SU-DHL-6 (cell line): ENCODE measurements around the gene PRDM12.
A peak's percentile ranks its signal among the peaks of the same experiment; 100 is the strongest.

Source experiments
- H2AFZ ChIP-seq: fragments of 200-600 bp; sonication (generic); 2 replicates; pipeline ENCODE4 v1.6.1; 2014; ENCODE audit warnings: low read depth, mild to moderate bottlenecking, moderate library complexity, mixed read lengths, antibody characterized with exemption, low read length; ENCODE audit not compliant: severe bottlenecking
- H3F3A ChIP-seq: fragments of 200-600 bp; shearing (Covaris generic); 2 replicates; pipeline ENCODE4 v1.6.0; 2016; ENCODE audit warnings: antibody characterized with exemption, mild to moderate bottlenecking; ENCODE audit not compliant: insufficient read depth
- H3K27ac ChIP-seq: fragments of 200-600 bp; sonication (generic); 2 replicates; pipeline ENCODE4 v1.5.1; 2016; ENCODE audit warnings: low read depth, mild to moderate bottlenecking, low read length, moderate library complexity, mixed read lengths
- H3K27me3 ChIP-seq: fragments of 200-600 bp; sonication (generic), shearing (Covaris generic); 2 replicates; pipeline ENCODE4 v1.6.0; 2014; ENCODE audit warnings: mild to moderate bottlenecking, low read length
- H3K36me3 ChIP-seq: fragments of 200-600 bp; sonication (generic); 2 replicates; pipeline ENCODE4 v1.6.1; 2014; ENCODE audit warnings: mild to moderate bottlenecking, low read length, mixed read lengths
- H3K4me2 ChIP-seq: fragments of 300-600, 200-600 bp; shearing (Covaris generic), sonication (generic); 2 replicates; pipeline ENCODE4 v1.6.0; 2014; ENCODE audit warnings: low read length, low read depth, mild to moderate bottlenecking; ENCODE audit not compliant: poor library complexity, severe bottlenecking
- H3K4me3 ChIP-seq: fragments of 200-600 bp; sonication (generic); 2 replicates; pipeline ENCODE4 v1.5.1; 2014; ENCODE audit warnings: antibody characterized with exemption, low read length, mild to moderate bottlenecking, mixed read lengths; ENCODE audit not compliant: insufficient read depth, poor library complexity, severe bottlenecking
- H3K79me2 ChIP-seq: fragments of 200-600 bp; sonication (generic); 2 replicates; pipeline ENCODE4 v1.6.1; 2014; ENCODE audit warnings: mild to moderate bottlenecking, low read length, moderate library complexity; ENCODE audit not compliant: insufficient read depth
- H3K9ac ChIP-seq: fragments of 200-600 bp; sonication (generic); 2 replicates; pipeline ENCODE4 v1.7.0; 2014; ENCODE audit warnings: mild to moderate bottlenecking, low read length
- H3K9me2 ChIP-seq: fragments of 200-600 bp; sonication (generic); replicated peaks from 2 replicates; pipeline ENCODE4 v1.6.1; 2014; ENCODE audit warnings: low read length; ENCODE audit not compliant: insufficient read depth
- H3K9me3 ChIP-seq: fragments of 200-600 bp; sonication (generic); 2 replicates; pipeline ENCODE4 v1.6.1; 2014; ENCODE audit warnings: low read length, mixed read lengths; ENCODE audit not compliant: insufficient read depth
- H4K20me1 ChIP-seq: fragments of 200-600 bp; sonication (generic); 2 replicates; pipeline ENCODE4 v1.6.1; 2014; ENCODE audit warnings: low read depth, mild to moderate bottlenecking, antibody characterized with exemption, low read length, moderate library complexity, mixed read lengths
- CTCF ChIP-seq: fragments of 200-600 bp; sonication (generic); IDR thresholded peaks from one replicate; pipeline ENCODE4 v1.5.1; 2017; ENCODE audit warnings: antibody characterized with exemption, mild to moderate bottlenecking, low read length, moderate library complexity; ENCODE audit not compliant: insufficient read depth, poor library complexity, severe bottlenecking
- EZH2phosphoT487 ChIP-seq: fragments of 200-600 bp; sonication (generic), shearing (Covaris generic); conservative IDR thresholded peaks from 2 replicates; pipeline ENCODE4 v1.6.1; 2018; ENCODE audit warnings: mild to moderate bottlenecking, antibody characterized with exemption, low read length, moderate library complexity, mixed read lengths

PRDM12 gene

GRCh38 chr9:130675396-130675795 is 11.0 kb downstream of the PRDM12 start:
- no peaks in the 10 kb centered on the region for H3K9me2 ChIP-seq
- no peaks in the 10 kb centered on the region for H3K9me3 ChIP-seq
- H2AFZ ChIP-seq: no peak overlapping the region
- no peak overlapping the region for H3K27ac ChIP-seq
- no peak overlapping the region for H3K4me2 ChIP-seq
- TF ChIP-seq CTCF (no peak), EZH2phosphoT487 (no peak)
- H3K27me3 ChIP-seq: no peaks in the 10 kb centered on the region
- H4K20me1 ChIP-seq: no peaks in the 10 kb centered on the region
- no peak overlapping the region for H3K9ac ChIP-seq
- H3F3A ChIP-seq: no peaks in the 10 kb centered on the region
- no peak overlapping the region for H3K4me3 ChIP-seq
- no peaks in the 10 kb centered on the region for H3K79me2 ChIP-seq
- H3K36me3 ChIP-seq: no peaks in the 10 kb centered on the region

- Histone ChIP-seq H3K27me3 (no peaks in the 10 kb centered on the region), H2AFZ (no peak overlapping the region), H3F3A (no peaks in the 10 kb centered on the region; the same call in 1 of the 2 replicates), H3K4me2 (no peak overlapping the region), H3K79me2 (no peaks in the 10 kb centered on the region), H3K36me3 (no peaks in the 10 kb centered on the region), H3K9ac (no peak overlapping the region), H4K20me1 (no peaks in the 10 kb centered on the region), H3K9me2 (no peaks in the 10 kb centered on the region), H3K4me3 (no peak overlapping the region), H3K9me3 (no peaks in the 10 kb centered on the region), H3K27ac (no peak overlapping the region)
- no peak for TF ChIP-seq EZH2phosphoT487
- no peak for TF ChIP-seq CTCF
These were observed 12.9 kb downstream of the PRDM12 start for GRCh38 chr9:130677252-130677651.

DNA sequence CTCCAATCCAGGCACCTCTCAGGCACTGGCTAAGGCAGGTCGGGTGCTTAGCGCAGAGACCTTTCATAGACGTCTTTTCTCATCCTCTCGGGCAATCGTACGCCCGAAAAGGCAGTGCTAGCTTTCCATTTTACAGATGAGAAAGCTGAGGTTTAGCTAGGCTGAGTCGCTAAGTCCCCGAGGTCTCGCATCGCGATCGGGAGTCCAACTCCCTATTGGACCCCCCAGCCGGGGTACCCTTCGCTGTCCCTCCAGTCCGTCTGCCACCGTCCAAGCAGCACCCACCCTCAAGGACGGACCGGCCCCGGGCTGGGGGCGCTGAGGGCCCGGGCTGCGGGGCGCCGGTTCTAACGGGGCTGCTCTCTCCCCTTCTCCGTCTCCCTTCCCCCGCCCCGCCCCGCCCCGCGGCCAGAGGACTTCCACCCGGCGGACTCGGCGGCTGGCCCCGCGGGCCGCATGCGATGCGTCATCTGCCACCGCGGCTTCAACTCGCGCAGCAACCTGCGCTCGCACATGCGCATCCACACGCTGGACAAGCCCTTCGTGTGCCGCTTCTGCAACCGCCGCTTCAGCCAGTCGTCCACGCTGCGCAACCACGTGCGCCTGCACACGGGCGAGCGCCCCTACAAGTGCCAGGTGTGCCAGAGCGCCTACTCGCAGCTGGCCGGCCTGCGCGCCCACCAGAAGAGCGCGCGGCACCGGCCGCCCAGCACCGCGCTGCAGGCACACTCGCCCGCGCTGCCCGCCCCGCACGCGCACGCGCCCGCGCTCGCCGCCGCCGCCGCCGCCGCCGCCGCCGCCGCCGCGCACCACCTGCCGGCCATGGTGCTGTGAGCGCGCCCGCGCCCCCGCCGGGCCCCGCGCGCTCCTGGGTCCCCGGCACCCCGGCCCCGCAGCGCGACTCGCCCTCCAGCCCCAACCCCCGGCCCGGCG is 16.7 kb downstream of the PRDM12 start:
- no peaks in the 10 kb centered on the region for H3K27me3 ChIP-seq
- no peaks in the 10 kb centered on the region for H3K36me3 ChIP-seq
- H3K4me3 ChIP-seq: peak overlapping the region; percentile 68
- no peaks in the 10 kb centered on the region for H3K9me2 ChIP-seq
- H2AFZ ChIP-seq: peak overlapping the region; percentile 99
- H4K20me1 ChIP-seq: no peaks in the 10 kb centered on the region
- H3K9ac ChIP-seq: peak overlapping the region; percentile 72
- H3K4me2 ChIP-seq: peak overlapping the region; percentile 90
- TF ChIP-seq EZH2phosphoT487 (no peak), CTCF (no peak)
- H3K27ac ChIP-seq: no peak overlapping the region
- H3F3A ChIP-seq: no peaks in the 10 kb centered on the region; the same call in 1 of the 2 replicates
- H3K79me2 ChIP-seq: no peaks in the 10 kb centered on the region
- no peaks in the 10 kb centered on the region for H3K9me3 ChIP-seq
